Keratinocyte (primary cell): ENCODE data around the gene PACS2.

Source experiments
- CTCF ChIP-seq, 3 experiments: IDR thresholded peaks in 1 of 3; conservative IDR thresholded peaks in 1 of 3; optimal IDR thresholded peaks in 1 of 3; 2 replicates in 2 of 3; 3 replicates in 1 of 3; pipeline versions ENCODE3 to v1.5.1; 2011; ENCODE audit warnings: low read length in 3 of 3, mild to moderate bottlenecking in 3 of 3, moderate library complexity in 2 of 3, control low read depth in 1 of 3, inconsistent platforms in 1 of 3; ENCODE audit not compliant: insufficient read depth in 2 of 3; ENCODE audit errors: extremely low read depth in 1 of 3
- EZH2 ChIP-seq: IDR thresholded peaks from one replicate; pipeline ENCODE4 v1.6.1; 2012; ENCODE audit warnings: inconsistent platforms, mild to moderate bottlenecking, low read length, moderate library complexity

DNA sequence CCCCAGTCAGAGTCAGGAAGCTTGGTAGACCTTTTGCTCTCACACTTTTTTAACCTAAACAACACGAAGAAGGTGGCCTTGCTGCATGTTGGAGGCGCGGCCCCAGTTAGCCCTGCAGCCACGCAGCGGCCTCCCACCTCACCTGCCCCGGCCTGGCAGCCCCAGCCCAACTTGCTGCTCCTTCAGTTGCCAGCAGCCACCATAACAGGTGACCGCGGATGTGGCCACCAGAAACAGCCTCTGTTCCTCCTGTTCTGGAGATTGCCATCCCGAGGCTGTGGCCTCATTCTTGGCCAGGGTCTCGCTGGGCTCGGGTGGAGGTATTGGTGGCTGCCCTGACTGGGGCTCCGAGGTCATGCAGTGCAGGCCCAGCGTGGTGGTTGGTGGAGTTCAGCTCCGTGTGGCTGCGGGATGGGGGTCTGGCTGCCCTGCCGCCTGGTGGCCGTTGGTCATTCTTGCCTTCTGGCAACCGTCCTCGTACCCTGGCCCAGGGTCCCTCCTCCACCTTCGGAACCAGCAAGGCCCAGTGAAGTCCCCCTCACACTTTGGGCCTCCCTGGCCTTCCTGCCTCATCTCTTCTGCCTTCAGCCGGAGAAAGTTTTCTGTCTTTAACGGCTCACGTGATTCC lies 63.1 kb downstream of the PACS2 start:
- TF ChIP-seq CTCF (optimal IDR thresholded peaks at IDR 0.05 in 1 of 3, IDR thresholded peaks at IDR 0.05 in 1 of 3, conservative IDR thresholded peaks at IDR 0.05 in 1 of 3; ENCODE audit: extremely low read depth in 1 of 3, insufficient read depth in 2 of 3, low read length in 3 of 3): no peak
- no peak for TF ChIP-seq EZH2
